Ascending aorta (tissue), 2 donors: ENCODE results near the gene ITGA2. TPM values are rescaled to one million over a fixed set of nuclear protein-coding genes. Genes with fewer than 3 reads are reported as not detected.

Source experiments
- DNase-seq, 2 donors: peaks; one replicate each; pipeline ENCODE4 v3.0.0-alpha.2; 2019; ENCODE audit warnings: low spot score in 2 of 2
- H3K27ac ChIP-seq, 2 donors: fragments of 200-600 bp; sonication (generic); one replicate each; pipeline ENCODE4 v1.5.1; 2016 to 2017; ENCODE audit warnings: mild to moderate bottlenecking in 1 of 2
- H3K27me3 ChIP-seq: fragments of 200-600 bp; sonication (generic); one replicate; pipeline ENCODE4 v1.5.1; 2017
- H3K36me3 ChIP-seq, 2 donors: fragments of 200-600 bp; sonication (generic); one replicate each; pipeline ENCODE4 v1.5.1; 2016
- H3K4me1 ChIP-seq, 2 donors: fragments of 200-600 bp; sonication (generic); one replicate each; pipeline ENCODE4 v1.5.1; 2016 to 2017; ENCODE audit warnings: mild to moderate bottlenecking in 1 of 2
- H3K4me3 ChIP-seq, 2 donors: fragments of 200-600 bp; sonication (generic); one replicate each; pipeline ENCODE4 v1.5.1; 2016 to 2017; ENCODE audit warnings: mild to moderate bottlenecking in 1 of 2
- H3K9me3 ChIP-seq, 2 donors: fragments of 200-600 bp; sonication (generic); one replicate each; pipeline ENCODE4 v1.5.1; 2016
- intact Hi-C: fragments of 100-400 bp; cut with DNase I; formaldehyde crosslinking; loops from one replicate; pipeline ENCODE4 v1.15.1; 2023
- total RNA-seq: library from RNA; depleted of rRNA; stranded (reverse); fragments of >200 nt; gene quantifications from one replicate; pipeline ENCODE4 v1.1.0, GENCODE V29; 2016
- TF ChIP-seq, protein P1 (sequence below), 3 experiments: fragments of 200-600 bp in 2 of 3; fragments of 450-650 bp in 1 of 3; sonication (generic) in 2 of 3; IDR thresholded peaks; one replicate each; pipeline ENCODE4 v1.5.1; 2016 to 2019; ENCODE audit warnings: antibody characterized with exemption in 3 of 3, mild to moderate bottlenecking in 1 of 3, moderate library complexity in 1 of 3

Gene ITGA2
- total RNA-seq, 1 donor from 2014 or later = 3.2 TPM

GRCh38 chr5:52995095-52995494, 5.9 kb downstream of the ITGA2 start:
- Histone ChIP-seq H3K27ac (no peak overlapping the region), H3K9me3 (no peaks in the 10 kb centered on the region), H3K4me3 (no peak overlapping the region), H3K27me3 (no peaks in the 10 kb centered on the region), H3K4me1 (no peaks in the 10 kb centered on the region), H3K36me3 (no peaks in the 10 kb centered on the region)
- TF ChIP-seq, protein P1, sequence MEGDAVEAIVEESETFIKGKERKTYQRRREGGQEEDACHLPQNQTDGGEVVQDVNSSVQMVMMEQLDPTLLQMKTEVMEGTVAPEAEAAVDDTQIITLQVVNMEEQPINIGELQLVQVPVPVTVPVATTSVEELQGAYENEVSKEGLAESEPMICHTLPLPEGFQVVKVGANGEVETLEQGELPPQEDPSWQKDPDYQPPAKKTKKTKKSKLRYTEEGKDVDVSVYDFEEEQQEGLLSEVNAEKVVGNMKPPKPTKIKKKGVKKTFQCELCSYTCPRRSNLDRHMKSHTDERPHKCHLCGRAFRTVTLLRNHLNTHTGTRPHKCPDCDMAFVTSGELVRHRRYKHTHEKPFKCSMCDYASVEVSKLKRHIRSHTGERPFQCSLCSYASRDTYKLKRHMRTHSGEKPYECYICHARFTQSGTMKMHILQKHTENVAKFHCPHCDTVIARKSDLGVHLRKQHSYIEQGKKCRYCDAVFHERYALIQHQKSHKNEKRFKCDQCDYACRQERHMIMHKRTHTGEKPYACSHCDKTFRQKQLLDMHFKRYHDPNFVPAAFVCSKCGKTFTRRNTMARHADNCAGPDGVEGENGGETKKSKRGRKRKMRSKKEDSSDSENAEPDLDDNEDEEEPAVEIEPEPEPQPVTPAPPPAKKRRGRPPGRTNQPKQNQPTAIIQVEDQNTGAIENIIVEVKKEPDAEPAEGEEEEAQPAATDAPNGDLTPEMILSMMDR (IDR thresholded peaks at IDR 0.05) = no peak
- intact Hi-C loops = no loop called here
- DNase-seq = no peak

DNA sequence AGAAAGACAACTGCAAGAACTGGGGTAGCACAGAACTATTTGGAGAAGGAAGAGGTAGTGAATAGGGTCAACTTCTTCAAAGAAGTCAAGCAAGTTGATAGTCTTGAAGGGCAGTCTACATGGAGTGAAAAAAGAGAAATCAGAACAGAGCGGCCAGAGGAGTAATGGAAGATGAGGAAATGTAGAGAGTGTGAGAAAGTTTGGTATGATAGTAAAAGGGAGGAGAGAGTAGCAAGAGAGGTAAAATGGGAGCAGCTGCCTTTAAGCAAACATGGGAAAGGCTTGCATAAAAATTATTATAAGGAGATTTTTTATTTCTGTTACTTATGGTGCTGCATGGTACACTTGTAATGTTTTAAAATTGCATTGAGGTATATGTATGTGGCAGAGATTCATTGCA, 6.8 kb downstream of the ITGA2 start:
- Histone ChIP-seq H3K27me3 (no peaks in the 10 kb centered on the region), H3K9me3 (no peaks in the 10 kb centered on the region), H3K36me3 (no peaks in the 10 kb centered on the region), H3K4me3 (no peak overlapping the region), H3K27ac (no peak overlapping the region), H3K4me1 (no peaks in the 10 kb centered on the region)
- intact Hi-C loops = no loop called here
- no peak for DNase-seq
- TF ChIP-seq, protein P1 (IDR thresholded peaks at IDR 0.05) = no peak

DNA sequence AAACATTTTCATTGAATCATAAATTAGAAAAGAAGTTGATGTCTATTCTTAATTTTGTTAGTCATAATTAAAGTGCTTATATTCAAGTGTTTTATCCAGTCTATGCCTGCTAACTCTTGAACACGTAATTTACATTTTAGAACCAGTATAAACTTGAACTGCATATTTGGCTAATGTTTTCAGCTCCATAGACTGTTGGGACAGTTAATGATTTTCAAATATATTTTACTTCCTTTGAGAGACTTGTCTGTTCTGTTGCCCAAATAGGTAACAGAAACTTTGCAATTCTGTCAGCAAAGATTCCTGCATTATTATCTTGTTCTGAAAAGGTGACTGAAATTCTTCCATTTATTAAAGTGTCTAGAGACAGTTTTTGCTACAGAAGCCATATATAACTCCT, 7.8 kb downstream of the ITGA2 start:
- TF ChIP-seq, protein P1 (IDR thresholded peaks at IDR 0.05) = no peak
- Histone ChIP-seq H3K27ac (no peak overlapping the region), H3K4me3 (no peak overlapping the region), H3K4me1 (no peaks in the 10 kb centered on the region), H3K36me3 (no peaks in the 10 kb centered on the region), H3K9me3 (no peaks in the 10 kb centered on the region), H3K27me3 (no peaks in the 10 kb centered on the region)
- intact Hi-C loops = no loop called here
- no peak for DNase-seq

DNA sequence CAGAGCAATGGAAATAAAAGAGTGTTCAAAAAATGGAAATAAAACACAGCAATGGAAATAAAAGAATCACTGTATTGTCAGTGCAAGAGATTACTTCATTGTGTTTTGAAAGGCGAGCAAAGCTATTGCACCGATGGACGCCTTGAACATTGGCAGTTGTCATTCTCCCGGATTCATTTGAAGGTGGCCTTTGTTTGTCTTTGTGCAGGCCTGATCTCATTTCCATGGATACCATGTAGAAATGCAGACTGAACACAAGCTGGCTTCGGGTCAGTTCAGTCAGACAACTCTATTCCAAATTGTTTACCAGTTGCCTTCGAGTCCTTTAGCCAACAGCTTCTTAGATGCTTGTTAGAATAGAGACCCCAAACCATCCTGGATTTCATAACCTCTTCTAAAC, 8.3 kb downstream of the ITGA2 start:
- no peak for DNase-seq
- no peaks in the 10 kb centered on the region for H3K9me3 ChIP-seq
- no peaks in the 10 kb centered on the region for H3K27me3 ChIP-seq
- H3K4me1 ChIP-seq = no peaks in the 10 kb centered on the region
- no peak overlapping the region for H3K27ac ChIP-seq
- no peaks in the 10 kb centered on the region for H3K36me3 ChIP-seq
- no peak overlapping the region for H3K4me3 ChIP-seq
- TF ChIP-seq, protein P1 (IDR thresholded peaks at IDR 0.05) = no peak
- intact Hi-C loops = no loop called here

GRCh38 chr5:52998552-52999313, 9.6 kb downstream of the ITGA2 start:
- H3K27me3 ChIP-seq = no peaks in the 10 kb centered on the region
- H3K9me3 ChIP-seq = no peaks in the 10 kb centered on the region
- no peak overlapping the region for H3K4me3 ChIP-seq
- H3K4me1 ChIP-seq = no peaks in the 10 kb centered on the region
- H3K36me3 ChIP-seq = no peaks in the 10 kb centered on the region
- DNase-seq = no peak
- H3K27ac ChIP-seq = no peak overlapping the region
- TF ChIP-seq, protein P1 (IDR thresholded peaks at IDR 0.05) = no peak
- intact Hi-C loops = no loop called here
